ENCODE data around the gene DYNC2LI1. TPM values are rescaled to one million over a fixed set of nuclear protein-coding genes. Genes with fewer than 3 reads are reported as not detected.
A peak's percentile ranks its signal among the peaks of the same experiment; 100 is the strongest.

DYNC2LI1 gene
- total RNA-seq, 4 donors from 2014 or later, result 9.4 to 19.1 (median 14.4) TPM

DNA sequence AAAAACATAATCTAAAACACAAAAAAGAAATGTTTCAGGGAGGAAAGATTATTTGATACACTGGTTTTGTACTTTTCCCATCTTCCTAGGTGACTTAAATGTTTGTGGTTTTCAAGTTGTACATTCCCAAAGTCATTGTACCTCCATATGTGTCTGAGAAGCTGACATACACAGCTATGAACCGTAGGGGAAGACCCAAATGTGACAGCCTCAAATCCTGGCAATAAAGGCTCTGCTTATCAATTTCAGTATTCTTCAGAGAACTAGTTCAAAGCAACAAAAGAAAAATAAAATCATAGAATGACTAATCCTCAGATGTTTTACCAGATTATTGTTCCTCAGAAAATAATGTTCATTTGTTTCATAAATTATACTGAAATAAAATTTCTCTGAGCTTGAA, 2.5 kb downstream of the DYNC2LI1 start:
- DNase-seq, result no peak
- peaks cover 0 to 19% (median 0%) of the 10 kb centered on the region in 3 donors for H3K36me3 ChIP-seq
- TF ChIP-seq POLR2A (IDR thresholded peaks at IDR 0.05), result no peak
- TF ChIP-seq, protein P1, sequence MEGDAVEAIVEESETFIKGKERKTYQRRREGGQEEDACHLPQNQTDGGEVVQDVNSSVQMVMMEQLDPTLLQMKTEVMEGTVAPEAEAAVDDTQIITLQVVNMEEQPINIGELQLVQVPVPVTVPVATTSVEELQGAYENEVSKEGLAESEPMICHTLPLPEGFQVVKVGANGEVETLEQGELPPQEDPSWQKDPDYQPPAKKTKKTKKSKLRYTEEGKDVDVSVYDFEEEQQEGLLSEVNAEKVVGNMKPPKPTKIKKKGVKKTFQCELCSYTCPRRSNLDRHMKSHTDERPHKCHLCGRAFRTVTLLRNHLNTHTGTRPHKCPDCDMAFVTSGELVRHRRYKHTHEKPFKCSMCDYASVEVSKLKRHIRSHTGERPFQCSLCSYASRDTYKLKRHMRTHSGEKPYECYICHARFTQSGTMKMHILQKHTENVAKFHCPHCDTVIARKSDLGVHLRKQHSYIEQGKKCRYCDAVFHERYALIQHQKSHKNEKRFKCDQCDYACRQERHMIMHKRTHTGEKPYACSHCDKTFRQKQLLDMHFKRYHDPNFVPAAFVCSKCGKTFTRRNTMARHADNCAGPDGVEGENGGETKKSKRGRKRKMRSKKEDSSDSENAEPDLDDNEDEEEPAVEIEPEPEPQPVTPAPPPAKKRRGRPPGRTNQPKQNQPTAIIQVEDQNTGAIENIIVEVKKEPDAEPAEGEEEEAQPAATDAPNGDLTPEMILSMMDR (IDR thresholded peaks at IDR 0.05), result no peak
- intact Hi-C loops (cut with DNase I), result no loop called here
- WGBS, 2 donors, result 63 to 73% methylated on average over 1 of the region's 1 CpG
- H3K27me3 ChIP-seq, result no peaks in the 10 kb centered on the region
- no peak overlapping the region for H3K27ac ChIP-seq
- H3K4me3 ChIP-seq, result no peak overlapping the region
- no peaks in the 10 kb centered on the region for H3K9me3 ChIP-seq
- peaks cover 0 to 11% (median 0%) of the 10 kb centered on the region in 3 donors for H3K4me1 ChIP-seq

DNA sequence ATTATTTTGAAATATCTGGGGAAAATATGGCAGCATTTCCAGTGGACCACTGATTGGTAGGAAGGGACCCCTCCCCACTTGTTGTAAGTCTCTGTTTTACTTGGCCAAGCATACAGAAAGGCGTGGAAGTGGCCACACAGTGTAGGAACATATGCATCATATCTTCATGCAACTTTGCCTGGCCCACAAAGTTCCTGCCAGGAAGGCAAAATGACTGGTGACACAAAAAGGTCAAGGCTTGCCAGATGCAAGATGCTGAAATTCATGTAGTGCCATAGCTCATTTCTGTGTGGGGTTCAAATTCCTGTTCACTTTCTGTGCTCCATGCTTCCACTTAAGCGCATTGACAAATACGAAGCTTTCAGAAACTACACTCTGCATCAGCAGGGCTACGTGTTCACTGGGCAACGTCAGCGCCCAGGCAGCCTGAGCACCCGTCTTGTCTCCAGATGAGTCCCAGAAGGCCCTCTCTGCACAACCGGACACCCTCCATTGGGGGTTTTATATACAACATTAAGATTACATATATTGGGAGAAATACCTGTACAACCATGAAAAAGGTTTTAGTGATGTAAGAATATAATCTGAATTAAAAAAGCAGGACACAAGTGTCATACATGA, 3.6 kb downstream of the DYNC2LI1 start:
- DNase-seq, result no peak
- no peak for TF ChIP-seq POLR2A (IDR thresholded peaks at IDR 0.05)
- TF ChIP-seq, protein P1 (IDR thresholded peaks at IDR 0.05), result no peak
- 95 to 98% methylated on average over 8 of the region's 8 CpGs for whole genome bisulfite sequencing, 2 donors
- no peak overlapping the region for H3K27ac ChIP-seq
- H3K9me3 ChIP-seq, result no peaks in the 10 kb centered on the region
- intact Hi-C loops (cut with DNase I), result no loop called here
- no peak overlapping the region for H3K4me3 ChIP-seq
- H3K36me3 ChIP-seq, result peaks cover 0 to 19% (median 0%) of the 10 kb centered on the region in 3 donors
- H3K4me1 ChIP-seq, result peaks cover 0 to 11% (median 0%) of the 10 kb centered on the region in 3 donors
- H3K27me3 ChIP-seq, result no peaks in the 10 kb centered on the region

DNA sequence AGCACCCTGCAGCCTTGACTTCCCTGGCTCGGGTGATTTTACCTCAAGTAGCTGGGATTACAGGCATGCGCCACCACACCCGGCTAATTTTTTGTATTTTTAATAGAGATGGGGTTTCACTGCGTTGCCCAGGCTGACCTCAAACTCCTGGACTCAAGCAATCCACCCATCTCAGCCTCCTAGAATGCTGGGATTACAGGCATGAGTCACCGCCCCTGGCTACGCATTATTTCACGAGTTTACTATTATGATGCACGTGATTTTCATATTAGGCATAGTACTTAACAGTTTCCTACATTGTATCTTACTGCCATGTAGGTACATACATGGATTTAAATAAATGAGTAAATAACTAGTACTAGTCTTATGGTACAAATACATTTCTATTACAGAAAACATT, 4.4 kb downstream of the DYNC2LI1 start:
- Histone ChIP-seq H3K36me3 (peaks cover 0 to 19% (median 0%) of the 10 kb centered on the region in 3 donors), H3K9me3 (no peaks in the 10 kb centered on the region), H3K4me3 (no peak overlapping the region), H3K27ac (no peak overlapping the region), H3K27me3 (no peaks in the 10 kb centered on the region), H3K4me1 (peaks cover 0 to 11% (median 0%) of the 10 kb centered on the region in 3 donors)
- DNase-seq, result no peak
- intact Hi-C loops (cut with DNase I), result no loop called here
- 71 to 83% methylated on average over 8 of the region's 8 CpGs for WGBS, 2 donors
- TF ChIP-seq, protein P1 (IDR thresholded peaks at IDR 0.05), result no peak
- no peak for TF ChIP-seq POLR2A (IDR thresholded peaks at IDR 0.05)

DNA sequence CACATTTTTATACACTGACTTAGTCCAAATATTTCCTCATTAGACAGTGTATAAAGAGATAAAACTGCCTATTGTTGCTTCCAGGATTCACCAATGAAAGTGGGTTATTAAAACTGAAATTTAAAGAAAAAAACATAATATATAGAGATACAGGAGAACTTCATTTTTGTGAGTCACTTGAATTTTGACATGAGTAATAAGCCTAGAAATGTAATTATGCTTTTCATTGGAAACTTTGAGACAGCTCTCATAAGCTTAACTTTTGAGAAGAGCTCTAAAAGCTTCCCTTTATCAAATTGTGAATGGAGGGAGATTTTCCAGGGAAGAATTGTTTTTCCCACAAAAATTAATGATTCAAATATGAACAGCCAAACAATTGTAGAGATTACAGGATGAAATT, 14.1 kb downstream of the DYNC2LI1 start:
- Histone ChIP-seq H3K36me3 (peaks cover 0 to 42% (median 0%) of the 10 kb centered on the region in 3 donors), H3K9me3 (no peaks in the 10 kb centered on the region), H3K27me3 (no peaks in the 10 kb centered on the region), H3K4me1 (peaks cover 0 to 16% (median 6%) of the 10 kb centered on the region in 3 donors), H3K4me3 (no peak overlapping the region), H3K27ac (peak overlapping the region in 1 of 4 donors; percentile 30)
- no peak for DNase-seq
- TF ChIP-seq POLR2A (IDR thresholded peaks at IDR 0.05), result no peak
- TF ChIP-seq, protein P1 (IDR thresholded peaks at IDR 0.05), result no peak
- intact Hi-C loops (cut with DNase I), result no loop called here

DNA sequence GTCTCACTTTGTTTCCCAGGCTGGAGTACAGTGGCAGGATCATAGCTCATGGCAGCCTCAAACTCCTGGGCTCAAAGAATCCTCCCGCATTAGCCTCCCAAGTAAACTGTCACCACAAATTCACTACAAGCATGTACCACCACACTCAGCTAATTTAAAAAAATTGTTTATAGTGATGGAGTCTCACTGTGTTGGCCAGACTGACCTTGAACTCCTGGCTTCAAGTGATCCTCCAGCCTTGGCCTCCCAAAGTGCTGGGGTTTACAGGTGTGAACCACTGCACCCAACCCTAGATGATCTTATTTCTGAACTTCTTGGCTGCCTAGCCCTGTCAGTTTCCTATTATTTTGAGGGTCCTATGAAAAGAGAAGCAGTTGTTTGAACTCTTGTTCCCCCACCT, 14.8 kb downstream of the DYNC2LI1 start:
- Histone ChIP-seq H3K9me3 (no peaks in the 10 kb centered on the region), H3K27me3 (no peaks in the 10 kb centered on the region), H3K36me3 (peaks cover 0 to 42% (median 0%) of the 10 kb centered on the region in 3 donors), H3K4me1 (peaks cover 0 to 16% (median 6%) of the 10 kb centered on the region in 3 donors), H3K4me3 (no peak overlapping the region), H3K27ac (peak overlapping the region in 1 of 4 donors; percentile 30)
- TF ChIP-seq, protein P1 (IDR thresholded peaks at IDR 0.05), result no peak
- TF ChIP-seq POLR2A (IDR thresholded peaks at IDR 0.05), result no peak
- DNase-seq, result no peak
- WGBS, 2 donors, result 94 to 100% methylated on average over 1 of the region's 1 CpG
- intact Hi-C loops (cut with DNase I), result no loop called here
